ENCODE data around the gene REEP5. TPM values are rescaled to one million over a fixed set of nuclear protein-coding genes. Genes with fewer than 3 reads are reported as not detected.

Gene REEP5
- total RNA-seq, 1 donor from 2014 or later, result 87.6 TPM

DNA sequence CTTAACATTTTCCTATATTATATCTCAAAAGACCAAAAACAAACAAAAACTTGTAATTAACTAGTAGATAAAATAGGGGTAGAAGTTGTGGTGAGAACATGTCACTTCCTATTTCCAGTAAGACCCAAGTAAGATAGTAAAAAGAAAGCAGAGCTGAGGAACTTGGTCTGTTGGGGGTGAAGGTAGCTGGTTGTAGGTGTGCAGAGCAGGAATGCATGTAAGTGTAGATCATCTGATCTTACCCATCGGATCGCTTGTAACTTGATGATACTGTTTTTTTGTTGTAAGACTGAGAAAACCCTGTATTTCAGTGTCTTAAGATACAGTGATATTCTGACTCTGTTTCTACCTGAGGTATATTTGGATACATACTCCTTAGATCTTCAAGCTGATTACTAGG, 55.3 kb downstream of the REEP5 start:
- TF ChIP-seq, protein P1, sequence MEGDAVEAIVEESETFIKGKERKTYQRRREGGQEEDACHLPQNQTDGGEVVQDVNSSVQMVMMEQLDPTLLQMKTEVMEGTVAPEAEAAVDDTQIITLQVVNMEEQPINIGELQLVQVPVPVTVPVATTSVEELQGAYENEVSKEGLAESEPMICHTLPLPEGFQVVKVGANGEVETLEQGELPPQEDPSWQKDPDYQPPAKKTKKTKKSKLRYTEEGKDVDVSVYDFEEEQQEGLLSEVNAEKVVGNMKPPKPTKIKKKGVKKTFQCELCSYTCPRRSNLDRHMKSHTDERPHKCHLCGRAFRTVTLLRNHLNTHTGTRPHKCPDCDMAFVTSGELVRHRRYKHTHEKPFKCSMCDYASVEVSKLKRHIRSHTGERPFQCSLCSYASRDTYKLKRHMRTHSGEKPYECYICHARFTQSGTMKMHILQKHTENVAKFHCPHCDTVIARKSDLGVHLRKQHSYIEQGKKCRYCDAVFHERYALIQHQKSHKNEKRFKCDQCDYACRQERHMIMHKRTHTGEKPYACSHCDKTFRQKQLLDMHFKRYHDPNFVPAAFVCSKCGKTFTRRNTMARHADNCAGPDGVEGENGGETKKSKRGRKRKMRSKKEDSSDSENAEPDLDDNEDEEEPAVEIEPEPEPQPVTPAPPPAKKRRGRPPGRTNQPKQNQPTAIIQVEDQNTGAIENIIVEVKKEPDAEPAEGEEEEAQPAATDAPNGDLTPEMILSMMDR (IDR thresholded peaks at IDR 0.05), result no peak
- Mint-ChIP-seq H3K4me3 (ENCODE audit: unreplicated experiment) (no peak overlapping the region), H3K4me1 (ENCODE audit: low read depth) (peaks cover 25% of the 10 kb centered on the region), H3K36me3 (ENCODE audit: low read depth) (peaks cover 24% of the 10 kb centered on the region), H3K9me3 (ENCODE audit: low read depth) (no peaks in the 10 kb centered on the region), H3K27ac (ENCODE audit: unreplicated experiment) (no peak overlapping the region), H3K27me3 (ENCODE audit: low read depth) (no peaks in the 10 kb centered on the region)
- no peak for DNase-seq (ENCODE audit: low spot score)

DNA sequence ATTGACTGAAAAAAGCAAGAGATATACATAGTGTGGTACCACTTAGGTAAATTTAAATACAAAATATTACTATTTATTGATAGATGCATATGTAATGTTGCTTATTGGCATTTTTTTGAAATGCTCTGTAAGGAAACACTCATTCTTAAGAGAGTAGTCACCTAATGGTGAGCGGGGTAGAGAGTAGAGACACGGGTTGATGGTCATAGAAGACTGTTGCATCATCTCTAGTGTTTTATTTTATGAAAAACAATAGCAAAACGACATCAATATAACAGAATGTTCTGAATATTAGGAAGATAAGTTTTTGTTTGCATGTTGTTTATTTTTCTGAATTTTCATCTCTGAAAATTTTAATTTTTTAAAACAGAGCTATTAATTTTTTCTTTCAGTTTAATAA, 56.9 kb downstream of the REEP5 start:
- Mint-ChIP-seq H3K4me3 (ENCODE audit: unreplicated experiment) (no peak overlapping the region), H3K36me3 (ENCODE audit: low read depth) (peaks cover 21% of the 10 kb centered on the region), H3K27me3 (ENCODE audit: low read depth) (no peaks in the 10 kb centered on the region), H3K4me1 (ENCODE audit: low read depth) (peaks cover 30% of the 10 kb centered on the region), H3K9me3 (ENCODE audit: low read depth) (no peaks in the 10 kb centered on the region), H3K27ac (ENCODE audit: unreplicated experiment) (no peak overlapping the region)
- no peak for DNase-seq (ENCODE audit: low spot score)
- TF ChIP-seq, protein P1 (IDR thresholded peaks at IDR 0.05), result no peak

DNA sequence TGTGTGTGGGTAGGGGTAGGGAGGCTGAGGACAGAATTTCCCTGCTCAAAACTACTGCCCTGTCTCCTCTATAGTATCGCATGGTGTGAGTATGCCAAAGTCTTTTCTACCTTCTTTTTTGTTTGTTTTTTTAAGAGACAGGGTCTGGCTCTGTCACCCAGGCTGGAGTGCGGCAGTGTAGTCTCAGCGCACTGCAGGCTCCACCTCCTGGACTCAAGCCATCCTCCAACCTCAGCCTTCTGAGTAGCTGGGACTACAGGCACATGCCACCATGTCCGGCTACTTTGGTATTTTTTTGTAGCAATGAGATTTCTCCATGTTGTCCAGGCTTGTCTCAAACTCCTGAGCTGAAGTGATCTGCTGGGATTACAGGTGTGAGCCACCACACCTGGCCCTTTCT, 58.5 kb downstream of the REEP5 start:
- TF ChIP-seq, protein P1 (IDR thresholded peaks at IDR 0.05), result no peak
- peaks cover 30% of the 10 kb centered on the region for H3K4me1 Mint-ChIP-seq (ENCODE audit: low read depth)
- no peaks in the 10 kb centered on the region for H3K9me3 Mint-ChIP-seq (ENCODE audit: low read depth)
- DNase-seq (ENCODE audit: low spot score), result no peak
- peak overlapping the region; percentile 96 for H3K4me3 Mint-ChIP-seq (ENCODE audit: unreplicated experiment)
- H3K27ac Mint-ChIP-seq (ENCODE audit: unreplicated experiment), result no peak overlapping the region
- no peaks in the 10 kb centered on the region for H3K27me3 Mint-ChIP-seq (ENCODE audit: low read depth)
- peaks cover 14% of the 10 kb centered on the region for H3K36me3 Mint-ChIP-seq (ENCODE audit: low read depth)

DNA sequence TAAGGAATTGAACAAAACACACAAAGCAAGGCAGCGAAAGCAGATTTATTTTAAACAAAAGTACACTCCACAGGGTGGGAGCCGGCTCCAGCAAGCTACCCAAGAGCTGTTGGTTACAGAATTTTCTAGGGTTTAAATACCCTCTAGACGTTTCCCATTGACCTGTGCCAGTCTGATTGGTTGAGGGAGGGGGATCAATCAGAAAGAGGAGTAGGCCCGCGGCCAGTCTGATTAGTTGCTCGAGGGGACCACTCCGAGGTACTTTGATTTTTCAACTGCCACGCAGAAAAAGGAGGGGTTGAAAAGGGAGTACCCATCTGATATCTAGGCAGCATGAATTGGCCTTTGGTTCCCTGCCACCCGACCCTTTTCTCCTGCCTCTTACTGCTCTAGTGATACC, 59.9 kb downstream of the REEP5 start:
- no peak for DNase-seq (ENCODE audit: low spot score)
- TF ChIP-seq, protein P1 (IDR thresholded peaks at IDR 0.05), result no peak
- H3K27me3 Mint-ChIP-seq (ENCODE audit: low read depth), result no peaks in the 10 kb centered on the region
- H3K4me1 Mint-ChIP-seq (ENCODE audit: low read depth), result peaks cover 30% of the 10 kb centered on the region
- no peaks in the 10 kb centered on the region for H3K9me3 Mint-ChIP-seq (ENCODE audit: low read depth)
- peak overlapping the region; percentile 98 for H3K27ac Mint-ChIP-seq (ENCODE audit: unreplicated experiment)
- H3K4me3 Mint-ChIP-seq (ENCODE audit: unreplicated experiment), result peak overlapping the region; percentile 96
- peaks cover 10% of the 10 kb centered on the region for H3K36me3 Mint-ChIP-seq (ENCODE audit: low read depth)

DNA sequence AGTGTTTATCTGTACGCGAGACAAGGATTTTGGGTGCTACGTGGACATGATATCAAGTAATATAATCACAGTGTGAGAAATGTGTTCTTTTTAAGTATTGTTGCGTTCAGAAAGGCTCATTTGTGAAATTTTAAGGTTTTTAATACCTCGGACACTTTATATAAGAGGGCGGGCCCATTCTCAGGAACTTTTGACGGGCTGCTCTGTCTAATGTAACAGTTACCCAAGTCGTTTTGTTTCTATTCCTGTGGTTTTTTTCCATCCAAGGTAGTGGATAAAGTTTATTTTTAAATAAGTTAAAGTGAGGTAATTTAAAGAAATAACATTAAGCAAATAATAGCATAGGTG, 60.4 kb downstream of the REEP5 start:
- H3K36me3 Mint-ChIP-seq (ENCODE audit: low read depth), result peaks cover 8% of the 10 kb centered on the region
- H3K9me3 Mint-ChIP-seq (ENCODE audit: low read depth), result no peaks in the 10 kb centered on the region
- peak overlapping the region; percentile 96 for H3K4me3 Mint-ChIP-seq (ENCODE audit: unreplicated experiment)
- no peak for DNase-seq (ENCODE audit: low spot score)
- TF ChIP-seq, protein P1 (IDR thresholded peaks at IDR 0.05), result peak; percentile 17
- H3K27ac Mint-ChIP-seq (ENCODE audit: unreplicated experiment), result peak overlapping the region; percentile 98
- H3K4me1 Mint-ChIP-seq (ENCODE audit: low read depth), result peaks cover 30% of the 10 kb centered on the region
- H3K27me3 Mint-ChIP-seq (ENCODE audit: low read depth), result no peaks in the 10 kb centered on the region

Data from chondrocyte (in vitro differentiated cells).